Endodermal cell (in vitro differentiated cells): ENCODE measurements around the gene LTBP3. TPM values are rescaled to one million over a fixed set of nuclear protein-coding genes. Genes with fewer than 3 reads are reported as not detected.

ENCODE experiments used
- DNase-seq: peaks from one replicate; pipeline ENCODE4 v3.0.0-alpha.2; 2017
- H3K27ac ChIP-seq: 2 replicates; pipeline ENCODE4 v1.5.1; 2013; ENCODE audit warnings: mild to moderate bottlenecking, low read depth, low read length, moderate library complexity
- H3K27me3 ChIP-seq: 2 replicates; pipeline ENCODE4 v1.6.1; 2013; ENCODE audit warnings: mild to moderate bottlenecking, low read length, moderate library complexity; ENCODE audit not compliant: insufficient read depth, control insufficient read depth, poor library complexity, severe bottlenecking
- H3K36me3 ChIP-seq: 2 replicates; pipeline ENCODE4 v1.7.0; 2013; ENCODE audit warnings: mild to moderate bottlenecking, low read length, moderate library complexity; ENCODE audit not compliant: control insufficient read depth, insufficient read depth
- H3K4me1 ChIP-seq: one replicate; pipeline ENCODE4 v1.7.0; 2013; ENCODE audit warnings: low read length; ENCODE audit not compliant: control insufficient read depth, insufficient read depth
- H3K4me3 ChIP-seq: 2 replicates; pipeline ENCODE4 v1.5.1; 2013; ENCODE audit warnings: mild to moderate bottlenecking, low read length, moderate library complexity
- H3K9ac ChIP-seq: 2 replicates; pipeline ENCODE4 v1.6.1; 2013; ENCODE audit warnings: mild to moderate bottlenecking, low read length, moderate library complexity; ENCODE audit not compliant: poor library complexity, severe bottlenecking; ENCODE audit errors: extremely low read depth
- H3K9me3 ChIP-seq: 2 replicates; pipeline ENCODE4 v1.6.1; 2013; ENCODE audit warnings: mild to moderate bottlenecking, low read length, moderate library complexity; ENCODE audit not compliant: control insufficient read depth
- H3K27ac Mint-ChIP-seq: 2 replicates; pipeline ENCODE4 v1.8.0; 2020; ENCODE audit warnings: mixed read lengths
- H3K27me3 Mint-ChIP-seq: 2 replicates; pipeline ENCODE4 v1.8.0; 2021; ENCODE audit warnings: mild to moderate bottlenecking, mixed read lengths; ENCODE audit not compliant: insufficient read depth
- H3K36me3 Mint-ChIP-seq: 2 replicates; pipeline ENCODE4 v1.8.0; 2020; ENCODE audit warnings: low read depth, mixed read lengths
- H3K4me1 Mint-ChIP-seq: 2 replicates; pipeline ENCODE4 v1.8.0; 2020; ENCODE audit warnings: mixed read lengths
- H3K4me3 Mint-ChIP-seq: 2 replicates; pipeline ENCODE4 v1.8.0; 2020; ENCODE audit warnings: mild to moderate bottlenecking, moderate library complexity, mixed read lengths
- H3K9me3 Mint-ChIP-seq: 2 replicates; pipeline ENCODE4 v1.8.0; 2020; ENCODE audit warnings: mild to moderate bottlenecking, mixed read lengths
- WGBS, 2 experiments: methylation state at CpG; one replicate each; pipeline versions ENCODE4 v1.1.5 to v1.1.7; 2013; ENCODE audit warnings: missing lambda C conversion rate in 2 of 2, mixed read lengths in 1 of 2; ENCODE audit not compliant: insufficient coverage in 1 of 2, insufficient read length in 1 of 2; 5-methylcytosine and 5-hydroxymethylcytosine counted together
- total RNA-seq, 2 donors: library from RNA; stranded (reverse); fragmentation: NEBNext Ultra II Directional in 1 of 2; extraction: Animal tissue kit (Norgen Biotek cat#: 25700) in 1 of 2; gene quantifications; 2 replicates in 1 of 2; 3 replicates in 1 of 2; pipeline ENCODE4 v1.2.1, GENCODE V29; 2021
- TF ChIP-seq, protein P1 (sequence below): fragments of 200-600 bp; sonication (generic); conservative IDR thresholded peaks from 2 replicates; pipeline ENCODE4 v1.5.0; 2021; ENCODE audit warnings: antibody characterized with exemption, mild to moderate bottlenecking

LTBP3 gene
- total RNA-seq, 2 donors from 2014 or later: 19.7 to 24.2 TPM

DNA sequence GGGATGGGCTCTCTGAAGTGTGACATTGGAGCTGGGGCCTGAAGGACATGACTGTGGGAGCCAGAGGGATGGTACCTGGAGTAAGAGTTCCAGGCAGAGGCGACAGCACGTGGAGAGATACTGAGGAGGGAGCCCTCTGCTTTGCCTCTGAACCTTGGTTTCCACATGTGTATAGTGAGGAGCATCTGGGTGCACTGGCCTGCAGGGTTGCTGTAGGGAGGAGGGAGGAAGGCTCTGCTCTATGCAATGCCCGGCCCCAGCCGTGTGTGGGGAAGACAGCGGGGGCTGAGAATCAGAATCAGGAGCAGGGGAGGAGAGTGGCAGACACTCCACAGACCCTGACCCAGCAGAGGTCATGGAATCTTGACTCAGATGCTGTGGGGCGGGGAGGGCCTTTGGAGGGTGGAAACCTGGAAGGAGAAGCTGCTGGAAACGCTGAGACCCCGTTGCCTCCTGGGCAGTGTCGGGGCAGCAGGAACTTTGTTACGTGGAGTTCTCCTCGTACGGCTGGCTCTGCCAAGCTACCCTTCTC, 29.3 kb downstream of the LTBP3 start:
- H3K27ac ChIP-seq: no peak overlapping the region

GRCh38 chr11:65526744-65527143, 31.4 kb downstream of the LTBP3 start:
- Mint-ChIP-seq H3K27me3 (peaks cover 4% of the 10 kb centered on the region), H3K36me3 (peaks cover 34% of the 10 kb centered on the region), H3K4me3 (peak overlapping the region; percentile 71), H3K9me3 (no peaks in the 10 kb centered on the region), H3K4me1 (peaks cover 31% of the 10 kb centered on the region), H3K27ac (no peak overlapping the region)
- Histone ChIP-seq H3K4me3 (no peak overlapping the region), H3K27me3 (no peaks in the 10 kb centered on the region), H3K36me3 (peaks cover 43% of the 10 kb centered on the region), H3K27ac (no peak overlapping the region), H3K4me1 (peaks cover 2% of the 10 kb centered on the region), H3K9ac (no peak overlapping the region), H3K9me3 (no peaks in the 10 kb centered on the region)
- WGBS, 2 experiments: 89 to 96% methylated on average over 5 to 8 of the region's 8 CpGs
- TF ChIP-seq, protein P1, sequence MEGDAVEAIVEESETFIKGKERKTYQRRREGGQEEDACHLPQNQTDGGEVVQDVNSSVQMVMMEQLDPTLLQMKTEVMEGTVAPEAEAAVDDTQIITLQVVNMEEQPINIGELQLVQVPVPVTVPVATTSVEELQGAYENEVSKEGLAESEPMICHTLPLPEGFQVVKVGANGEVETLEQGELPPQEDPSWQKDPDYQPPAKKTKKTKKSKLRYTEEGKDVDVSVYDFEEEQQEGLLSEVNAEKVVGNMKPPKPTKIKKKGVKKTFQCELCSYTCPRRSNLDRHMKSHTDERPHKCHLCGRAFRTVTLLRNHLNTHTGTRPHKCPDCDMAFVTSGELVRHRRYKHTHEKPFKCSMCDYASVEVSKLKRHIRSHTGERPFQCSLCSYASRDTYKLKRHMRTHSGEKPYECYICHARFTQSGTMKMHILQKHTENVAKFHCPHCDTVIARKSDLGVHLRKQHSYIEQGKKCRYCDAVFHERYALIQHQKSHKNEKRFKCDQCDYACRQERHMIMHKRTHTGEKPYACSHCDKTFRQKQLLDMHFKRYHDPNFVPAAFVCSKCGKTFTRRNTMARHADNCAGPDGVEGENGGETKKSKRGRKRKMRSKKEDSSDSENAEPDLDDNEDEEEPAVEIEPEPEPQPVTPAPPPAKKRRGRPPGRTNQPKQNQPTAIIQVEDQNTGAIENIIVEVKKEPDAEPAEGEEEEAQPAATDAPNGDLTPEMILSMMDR: no peak
- DNase-seq: no peak

More for the DNA sequence above, 29.3 kb downstream of the LTBP3 start:
- Histone ChIP-seq H3K4me3 (no peak overlapping the region), H3K9ac (no peak overlapping the region), H3K9me3 (no peaks in the 10 kb centered on the region), H3K27me3 (no peaks in the 10 kb centered on the region), H3K4me1 (peaks cover 2% of the 10 kb centered on the region), H3K36me3 (peaks cover 56% of the 10 kb centered on the region)
- H3K4me1 Mint-ChIP-seq: peaks cover 11% of the 10 kb centered on the region
- peaks cover 42% of the 10 kb centered on the region for H3K36me3 Mint-ChIP-seq
- DNase-seq: no peak
- TF ChIP-seq, protein P1: no peak
- no peaks in the 10 kb centered on the region for H3K9me3 Mint-ChIP-seq
- no peak overlapping the region for H3K27ac Mint-ChIP-seq
- peaks cover 4% of the 10 kb centered on the region for H3K27me3 Mint-ChIP-seq
- WGBS, 2 experiments: 89 to 95% methylated on average over 3 to 12 of the region's 12 CpGs
- no peak overlapping the region for H3K4me3 Mint-ChIP-seq

- Histone ChIP-seq H3K9me3 (no peaks in the 10 kb centered on the region), H3K27ac (no peak overlapping the region), H3K4me3 (peak overlapping the region; percentile 87), H3K9ac (peak overlapping the region; percentile 82), H3K4me1 (peaks cover 2% of the 10 kb centered on the region), H3K36me3 (peaks cover 34% of the 10 kb centered on the region), H3K27me3 (no peaks in the 10 kb centered on the region)
- Mint-ChIP-seq H3K9me3 (no peaks in the 10 kb centered on the region), H3K27ac (peak overlapping the region; percentile 58), H3K36me3 (peaks cover 24% of the 10 kb centered on the region), H3K4me1 (peaks cover 31% of the 10 kb centered on the region), H3K27me3 (peaks cover 4% of the 10 kb centered on the region), H3K4me3 (peak overlapping the region; percentile 71)
- no peak for DNase-seq
- WGBS, 2 experiments: 68 to 85% methylated on average over 16 to 31 of the region's 31 CpGs
- TF ChIP-seq, protein P1: no peak
These were observed 32.3 kb downstream of the LTBP3 start for GRCh38 chr11:65525546-65526480.
